Neuronal stem cell (in vitro differentiated cells): Measurements from ENCODE around the gene LPCAT1.

Experiments
- DNase-seq: peaks from one replicate; pipeline ENCODE4 v3.0.0-alpha.2; 2013; ENCODE audit warnings: low spot score
- H2AFZ ChIP-seq: one replicate; pipeline ENCODE4 v1.6.1; 2013; ENCODE audit warnings: mild to moderate bottlenecking, low read length, inconsistent platforms
- H2AK5ac ChIP-seq: 2 replicates; pipeline ENCODE4 v1.6.1; 2013; ENCODE audit warnings: low read depth, mild to moderate bottlenecking, inconsistent platforms, low read length, moderate library complexity, mixed read lengths
- H2BK120ac ChIP-seq: 2 replicates; pipeline ENCODE4 v1.6.1; 2013; ENCODE audit warnings: low read depth, mild to moderate bottlenecking, inconsistent platforms, low read length, moderate library complexity, mixed read lengths
- H2BK12ac ChIP-seq: one replicate; pipeline ENCODE4 v1.6.1; 2013; ENCODE audit warnings: low read length, inconsistent platforms
- H2BK15ac ChIP-seq: 2 replicates; pipeline ENCODE4 v1.6.1; 2013; ENCODE audit warnings: mild to moderate bottlenecking, low read length, inconsistent platforms, mixed read lengths
- H2BK5ac ChIP-seq: one replicate; pipeline ENCODE4 v1.6.1; 2013; ENCODE audit warnings: inconsistent platforms, mild to moderate bottlenecking, low read length, moderate library complexity
- H3K14ac ChIP-seq: one replicate; pipeline ENCODE4 v1.6.1; 2013; ENCODE audit warnings: low read length, inconsistent platforms
- H3K18ac ChIP-seq: 2 replicates; pipeline ENCODE4 v1.6.1; 2013; ENCODE audit warnings: low read length, inconsistent platforms
- H3K23ac ChIP-seq: 2 replicates; pipeline ENCODE4 v1.6.1; 2013; ENCODE audit warnings: low read depth, mild to moderate bottlenecking, mixed read lengths, low read length, inconsistent platforms; ENCODE audit not compliant: poor library complexity
- H3K27ac ChIP-seq: replicated peaks from 3 replicates; pipeline ENCODE4 v1.5.1; 2013; ENCODE audit warnings: low read length, inconsistent platforms
- H3K27me3 ChIP-seq, 3 experiments: 2 replicates each; pipeline ENCODE4 v1.6.1; 2013; ENCODE audit warnings: low read length in 3 of 3, mild to moderate bottlenecking in 2 of 3, inconsistent platforms in 1 of 3, low read depth in 1 of 3, mixed read lengths in 1 of 3, moderate library complexity in 1 of 3; ENCODE audit not compliant: control insufficient read depth in 3 of 3, insufficient read depth in 3 of 3
- H3K36me3 ChIP-seq, 2 donors: replicated peaks in 1 of 2; 2 replicates each; pipeline ENCODE4 v1.6.1; 2013; ENCODE audit warnings: low read length in 2 of 2; ENCODE audit not compliant: control insufficient read depth in 2 of 2, insufficient read depth in 2 of 2
- H3K4ac ChIP-seq: 2 replicates; pipeline ENCODE4 v1.6.1; 2013; ENCODE audit warnings: inconsistent platforms, mild to moderate bottlenecking, low read length, moderate library complexity
- H3K4me1 ChIP-seq, 2 donors: 1 replicate in 1 of 2; 2 replicates in 1 of 2; pipeline ENCODE4 v1.6.1; 2013; ENCODE audit warnings: low read length in 2 of 2, low read depth in 1 of 2; ENCODE audit not compliant: control insufficient read depth in 2 of 2, insufficient read depth in 1 of 2
- H3K4me2 ChIP-seq: one replicate; pipeline ENCODE4 v1.6.1; 2013; ENCODE audit warnings: mild to moderate bottlenecking, low read length, inconsistent platforms; ENCODE audit not compliant: insufficient read depth, poor library complexity, severe bottlenecking
- H3K4me3 ChIP-seq, 2 donors: 2 replicates each; pipeline ENCODE4 v1.5.1; 2013; ENCODE audit warnings: low read length in 2 of 2, mild to moderate bottlenecking in 2 of 2, inconsistent platforms in 1 of 2, moderate library complexity in 1 of 2
- H3K79me1 ChIP-seq: one replicate; pipeline ENCODE4 v1.6.1; 2013; ENCODE audit warnings: low read depth, mild to moderate bottlenecking, inconsistent platforms, low read length, moderate library complexity
- H3K9ac ChIP-seq: one replicate; pipeline ENCODE4 v1.6.1; 2013; ENCODE audit warnings: mild to moderate bottlenecking, low read depth, low read length, inconsistent platforms; ENCODE audit not compliant: poor library complexity
- H3K9me3 ChIP-seq, 2 donors: replicated peaks in 1 of 2; 2 replicates each; pipeline versions ENCODE3 to v1.6.1; 2013; ENCODE audit warnings: low read length in 2 of 2, mild to moderate bottlenecking in 2 of 2, inconsistent platforms in 1 of 2, low read depth in 1 of 2, mixed read lengths in 1 of 2, moderate library complexity in 1 of 2; ENCODE audit not compliant: control insufficient read depth in 2 of 2, insufficient read depth in 1 of 2
- H4K8ac ChIP-seq: one replicate; pipeline ENCODE4 v1.6.1; 2013; ENCODE audit warnings: low read depth, mild to moderate bottlenecking, inconsistent platforms, low read length, moderate library complexity
- H4K91ac ChIP-seq: one replicate; pipeline ENCODE4 v1.6.1; 2013; ENCODE audit warnings: low read length, low read depth, mild to moderate bottlenecking, inconsistent platforms; ENCODE audit not compliant: poor library complexity
- WGBS, 2 donors: extraction: QIAGEN DNeasy Blood & Tissue Kit; methylation state at CpG; one replicate each; pipeline ENCODE4 v1.1.7; 2013; ENCODE audit warnings: missing lambda C conversion rate in 2 of 2, mixed read lengths in 1 of 2; ENCODE audit not compliant: insufficient read length in 2 of 2, insufficient replicate concordance in 1 of 2; ENCODE audit errors: extremely low coverage in 2 of 2; 5-methylcytosine and 5-hydroxymethylcytosine counted together

Gene LPCAT1

GRCh38 chr5:1480217-1480616, 43.5 kb downstream of the LPCAT1 start:
- peak overlapping the region; percentile 17 for H3K14ac ChIP-seq
- H4K91ac ChIP-seq = no peak overlapping the region
- H3K18ac ChIP-seq = no peak overlapping the region
- H3K23ac ChIP-seq = no peak overlapping the region
- H3K36me3 ChIP-seq = peaks cover 22 to 59% of the 10 kb centered on the region in 2 donors
- H3K4me1 ChIP-seq = peaks cover 0 to 2% of the 10 kb centered on the region in 2 donors
- H3K4ac ChIP-seq = no peak overlapping the region
- H3K9me3 ChIP-seq = no peaks in the 10 kb centered on the region
- no peak overlapping the region for H2BK120ac ChIP-seq
- no peak overlapping the region for H3K4me2 ChIP-seq
- H3K79me1 ChIP-seq = peaks cover 3% of the 10 kb centered on the region
- no CpG with 5 or more reads among the region's 14 CpGs for WGBS, 2 donors
- H2AFZ ChIP-seq = no peak overlapping the region
- no peak overlapping the region for H3K27ac ChIP-seq
- H2BK12ac ChIP-seq = no peak overlapping the region
- H3K4me3 ChIP-seq = no peak overlapping the region
- H2BK15ac ChIP-seq = no peak overlapping the region
- no peak overlapping the region for H2AK5ac ChIP-seq
- no peak for DNase-seq
- H3K27me3 ChIP-seq = no peaks in the 10 kb centered on the region
- H4K8ac ChIP-seq = no peak overlapping the region
- H3K9ac ChIP-seq = peak overlapping the region; percentile 56
- no peak overlapping the region for H2BK5ac ChIP-seq

GRCh38 chr5:1479581-1480188, 44.1 kb downstream of the LPCAT1 start:
- Histone ChIP-seq H3K18ac (peak overlapping the region; percentile 32), H4K8ac (no peak overlapping the region), H3K23ac (peak overlapping the region; percentile 45), H3K14ac (no peak overlapping the region), H4K91ac (no peak overlapping the region), H3K4ac (no peak overlapping the region), H3K79me1 (peaks cover 3% of the 10 kb centered on the region), H3K4me2 (no peak overlapping the region), H3K36me3 (peaks cover 26 to 64% of the 10 kb centered on the region in 2 donors), H3K27ac (no peak overlapping the region), H2AFZ (no peak overlapping the region), H2BK15ac (no peak overlapping the region), H3K27me3 (no peaks in the 10 kb centered on the region), H2BK12ac (no peak overlapping the region), H3K9ac (no peak overlapping the region), H3K4me3 (no peak overlapping the region), H2BK120ac (no peak overlapping the region), H2BK5ac (no peak overlapping the region), H3K9me3 (no peaks in the 10 kb centered on the region), H2AK5ac (peak overlapping the region; percentile 12), H3K4me1 (peaks cover 0 to 2% of the 10 kb centered on the region in 2 donors)
- DNase-seq = peak; percentile 26
- no CpG with 5 or more reads among the region's 21 CpGs for whole genome bisulfite sequencing, 2 donors

GRCh38 chr5:1479066-1479465, 44.7 kb downstream of the LPCAT1 start:
- H3K27me3 ChIP-seq = no peaks in the 10 kb centered on the region
- peaks cover 0 to 2% of the 10 kb centered on the region in 2 donors for H3K4me1 ChIP-seq
- no peak overlapping the region for H3K4me3 ChIP-seq
- H2BK12ac ChIP-seq = no peak overlapping the region
- H3K4me2 ChIP-seq = no peak overlapping the region
- H2BK5ac ChIP-seq = no peak overlapping the region
- no peak overlapping the region for H3K23ac ChIP-seq
- H3K9ac ChIP-seq = no peak overlapping the region
- H2AK5ac ChIP-seq = no peak overlapping the region
- no peak overlapping the region for H4K91ac ChIP-seq
- H2BK15ac ChIP-seq = no peak overlapping the region
- DNase-seq = no peak
- H3K18ac ChIP-seq = no peak overlapping the region
- H3K79me1 ChIP-seq = peaks cover 3% of the 10 kb centered on the region
- no CpG with 5 or more reads among the region's 7 CpGs for WGBS, 2 donors
- H3K27ac ChIP-seq = no peak overlapping the region
- no peaks in the 10 kb centered on the region for H3K9me3 ChIP-seq
- no peak overlapping the region for H4K8ac ChIP-seq
- H2BK120ac ChIP-seq = no peak overlapping the region
- peaks cover 28 to 66% of the 10 kb centered on the region in 2 donors for H3K36me3 ChIP-seq
- no peak overlapping the region for H3K14ac ChIP-seq
- no peak overlapping the region for H3K4ac ChIP-seq
- H2AFZ ChIP-seq = no peak overlapping the region

- no peak overlapping the region for H3K4me2 ChIP-seq
- no peak for DNase-seq
- no peaks in the 10 kb centered on the region for H3K9me3 ChIP-seq
- peaks cover 0 to 2% of the 10 kb centered on the region in 2 donors for H3K4me1 ChIP-seq
- H3K79me1 ChIP-seq = peaks cover 3% of the 10 kb centered on the region
- WGBS, 2 donors = no CpG with 5 or more reads among the region's 13 CpGs
- H2BK15ac ChIP-seq = no peak overlapping the region
- H2BK120ac ChIP-seq = no peak overlapping the region
- H3K9ac ChIP-seq = no peak overlapping the region
- no peak overlapping the region for H2BK5ac ChIP-seq
- H3K27ac ChIP-seq = no peak overlapping the region
- no peak overlapping the region for H2AK5ac ChIP-seq
- H2BK12ac ChIP-seq = no peak overlapping the region
- no peaks in the 10 kb centered on the region for H3K27me3 ChIP-seq
- H3K4me3 ChIP-seq = no peak overlapping the region
- no peak overlapping the region for H3K23ac ChIP-seq
- H4K91ac ChIP-seq = no peak overlapping the region
- H3K14ac ChIP-seq = no peak overlapping the region
- H4K8ac ChIP-seq = no peak overlapping the region
- H3K36me3 ChIP-seq = peaks cover 28 to 70% of the 10 kb centered on the region in 2 donors
- H2AFZ ChIP-seq = no peak overlapping the region
- no peak overlapping the region for H3K4ac ChIP-seq
- no peak overlapping the region for H3K18ac ChIP-seq
Observed at GRCh38 chr5:1478271-1479035, 45.3 kb downstream of the LPCAT1 start.
